Heart left ventricle (tissue), 13 donors: ENCODE results near the gene CCPG1.

ENCODE experiments used
- CTCF ChIP-seq, 12 donors: fragments of 200-600 bp; sonication (generic) in 4 of 12; IDR thresholded peaks; one replicate each; pipeline versions ENCODE4 v1.5.0 to v1.8.0; 2018 to 2022; ENCODE audit warnings: antibody characterized with exemption in 12 of 12, mild to moderate bottlenecking in 5 of 12
- POLR2A ChIP-seq, 2 donors: fragments of 450-650 bp; IDR thresholded peaks; one replicate each; pipeline ENCODE4 v1.6.1; 2017; ENCODE audit warnings: antibody characterized with exemption in 2 of 2, mild to moderate bottlenecking in 2 of 2, moderate library complexity in 2 of 2
- donor health status: ischemic (EF 13 %, LVEDD 7.1; RV severe dilation, severe dysfunction).
- donor health status: DM: no; HTN: yes; CAD: no.
- donor health status: DM: no; HTN: no; CAD: no.
- donor health status: ischemic (EF 25% LVEDD 6.9; RV normal size, moderate dysfunction).
- donor health status: ischemic (EF 25% LVEDD 5.7; RV mildly dilated, moderate dysfunction).
- donor health status: ischemic (EF 35%, LVEDD 5.7; RV mildly dilated, moderate dysfunction).
- donor health status: nonischemic (EF 11% LVEDD 7.7; RV severe dilation, severe dysfunction).
- donor health status: DM: yes; HTN: yes; CAD: no.
- donor health status: PGD.
- donor health status: ischemic (EF 29% LVEDD 5.4; RV normal size, mild dysfunction).
- donor health status: nonischemic (EF 23%, LVEDD 6.1; RV moderate dilation, normal function).

DNA sequence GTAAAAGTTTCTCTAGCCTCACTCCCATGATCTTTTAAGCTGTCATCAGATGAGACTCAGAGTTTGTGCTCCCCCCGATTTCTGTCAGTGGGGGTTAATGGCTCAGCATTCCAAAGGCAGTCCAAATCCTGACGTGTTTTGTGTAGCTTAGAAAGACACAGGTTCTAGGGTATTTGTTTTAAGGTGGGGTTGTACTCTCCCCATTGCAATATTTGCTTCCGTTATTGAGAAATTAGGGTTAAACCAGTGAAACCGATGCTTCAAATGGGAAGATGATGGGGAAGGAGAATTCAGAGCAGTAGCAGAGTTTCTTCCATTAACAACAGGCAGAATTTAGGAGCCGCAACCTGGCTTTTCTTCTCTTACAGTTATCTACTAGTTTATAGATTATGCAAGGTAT is 85.7 kb downstream of the CCPG1 start:
- TF ChIP-seq POLR2A (IDR thresholded peaks at IDR 0.05) (no peak), CTCF (IDR thresholded peaks at IDR 0.05) (no peak)
